WTC11 (cell line): Measurements from ENCODE around the gene NRXN3. TPM values are rescaled to one million over a fixed set of nuclear protein-coding genes. Genes with fewer than 3 reads are reported as not detected.

Source experiments
- ATAC-seq: fragments of 200-7000 bp; cut with Tn5 transposase; 2 replicates; pipeline ENCODE4 v1.10.0; 2021; ENCODE audit warnings: mild to moderate bottlenecking, moderate library complexity
- CTCF ChIA-PET: fragments of 300-600 bp; sonication (Branson Sonifier 250); formaldehyde crosslinking; loops from one replicate; lab custom pipeline; 2021; ENCODE audit warnings: antibody characterized with exemption; lab: Charles Lee
- POLR2A ChIA-PET: fragments of 350-600 bp; sonication (Branson Sonifier 250); formaldehyde crosslinking; loops from one replicate; lab custom pipeline; 2021; ENCODE audit warnings: antibody characterized with exemption; lab: Charles Lee
- DNase-seq: peaks from one replicate; pipeline ENCODE4 v3.0.0; 2021; ENCODE audit warnings: low spot score
- H3K27ac Mint-ChIP-seq: 2 replicates; pipeline ENCODE4 v1.8.0; 2021; ENCODE audit warnings: mixed read lengths
- H3K27me3 Mint-ChIP-seq: 2 replicates; pipeline ENCODE4 v1.8.0; 2021; ENCODE audit warnings: low read depth, mild to moderate bottlenecking, moderate library complexity, mixed read lengths
- H3K36me3 Mint-ChIP-seq: 2 replicates; pipeline ENCODE4 v1.8.0; 2021; ENCODE audit warnings: mixed read lengths
- H3K4me1 Mint-ChIP-seq: 2 replicates; pipeline ENCODE4 v1.8.0; 2022; ENCODE audit warnings: mixed read lengths
- H3K4me3 Mint-ChIP-seq: 2 replicates; pipeline ENCODE4 v1.8.0; 2021; ENCODE audit warnings: mild to moderate bottlenecking, moderate library complexity, mixed read lengths
- H3K9me3 Mint-ChIP-seq: 2 replicates; pipeline ENCODE4 v1.8.0; 2021; ENCODE audit warnings: mixed read lengths
- AR ChIP-seq: fragments of 250-450 bp; sonication (Bioruptor Pico); IDR thresholded peaks from 2 replicates; pipeline ENCODE4 v1.9.0; 2021; ENCODE audit warnings: mild to moderate bottlenecking
- ATF1 ChIP-seq: sonication (generic); formaldehyde crosslinking; IDR thresholded peaks from 2 replicates; pipeline ENCODE4 v1.8.1; 2023; ENCODE audit warnings: mild to moderate bottlenecking, moderate library complexity, missing genetic modification reagents
- CREB1 ChIP-seq: sonication (generic); formaldehyde crosslinking; IDR thresholded peaks from 2 replicates; pipeline ENCODE4 v1.8.0; 2023; ENCODE audit warnings: mild to moderate bottlenecking, missing genetic modification reagents
- ELF4 ChIP-seq: sonication (generic); formaldehyde crosslinking; IDR thresholded peaks from 2 replicates; pipeline ENCODE4 v1.8.1; 2022; ENCODE audit warnings: low read depth, mild to moderate bottlenecking, moderate library complexity, missing genetic modification reagents
- ERG ChIP-seq: fragments of 250-450 bp; sonication (Bioruptor Pico); IDR thresholded peaks from 2 replicates; pipeline ENCODE4 v1.8.0; 2021; ENCODE audit warnings: mild to moderate bottlenecking
- FOXK1 ChIP-seq: sonication (generic); formaldehyde crosslinking; IDR thresholded peaks from 2 replicates; pipeline ENCODE4 v1.8.0; 2022; ENCODE audit warnings: mild to moderate bottlenecking, moderate library complexity, missing genetic modification reagents
- GABPB1 ChIP-seq: sonication (generic); formaldehyde crosslinking; IDR thresholded peaks from 2 replicates; pipeline ENCODE4 v1.8.1; 2023; ENCODE audit warnings: mild to moderate bottlenecking, missing genetic modification reagents
- JAZF1 ChIP-seq: fragments of 250-450 bp; sonication (Bioruptor Pico); IDR thresholded peaks from 2 replicates; pipeline ENCODE4 v1.9.0; 2021; ENCODE audit warnings: moderate library complexity, mild to moderate bottlenecking, inconsistent platforms
- OVOL2 ChIP-seq: fragments of 250-450 bp; sonication (Bioruptor Pico); IDR thresholded peaks from 2 replicates; pipeline ENCODE4 v1.9.0; 2021; ENCODE audit warnings: mild to moderate bottlenecking, borderline replicate concordance
- TEAD4 ChIP-seq: sonication (generic); formaldehyde crosslinking; IDR thresholded peaks from 2 replicates; pipeline ENCODE4 v1.8.0; 2022; ENCODE audit warnings: mild to moderate bottlenecking, missing genetic modification reagents
- ZNF138 ChIP-seq: sonication (generic); formaldehyde crosslinking; conservative IDR thresholded peaks from 2 replicates; pipeline ENCODE4 v1.8.1; 2022; ENCODE audit warnings: mild to moderate bottlenecking, moderate library complexity, missing genetic modification reagents
- ZNF263 ChIP-seq: sonication (generic); formaldehyde crosslinking; IDR thresholded peaks from 2 replicates; pipeline ENCODE4 v1.8.1; 2022; ENCODE audit warnings: low read depth, mild to moderate bottlenecking, moderate library complexity, missing genetic modification reagents
- ZNF317 ChIP-seq: sonication (generic); formaldehyde crosslinking; IDR thresholded peaks from 2 replicates; pipeline ENCODE4 v1.8.1; 2023; ENCODE audit warnings: low read depth, mild to moderate bottlenecking, moderate library complexity, missing genetic modification reagents, borderline replicate concordance
- ZNF396 ChIP-seq: fragments of 250-450 bp; sonication (Bioruptor Pico); IDR thresholded peaks from 2 replicates; pipeline ENCODE4 v1.8.0; 2021; ENCODE audit warnings: mild to moderate bottlenecking, moderate library complexity, borderline replicate concordance
- ZNF423 ChIP-seq: fragments of 250-450 bp; sonication (Bioruptor Pico); IDR thresholded peaks from 2 replicates; pipeline ENCODE4 v2.1.2; 2022; ENCODE audit warnings: mild to moderate bottlenecking, moderate library complexity
- total RNA-seq: library from RNA; stranded (reverse); gene quantifications from 3 replicates; pipeline ENCODE4 v1.2.3, GENCODE V29; 2021
- TF ChIP-seq, protein P1 (sequence below): sonication (generic); formaldehyde crosslinking; IDR thresholded peaks from 2 replicates; pipeline ENCODE4 v1.8.0; 2022; ENCODE audit warnings: mild to moderate bottlenecking, missing genetic modification reagents
- TF ChIP-seq, protein P2 (sequence below): fragments of 250-450 bp; sonication (Bioruptor Pico); IDR thresholded peaks from 2 replicates; pipeline ENCODE4 v2.1.2; 2022; ENCODE audit warnings: mild to moderate bottlenecking, moderate library complexity
- TF ChIP-seq, protein P3 (sequence below): fragments of 250-450 bp; sonication (Bioruptor Pico); conservative IDR thresholded peaks from 2 replicates; pipeline ENCODE4 v1.9.0; 2021; ENCODE audit warnings: mild to moderate bottlenecking
- TF ChIP-seq, protein P4 (sequence below): sonication (generic); formaldehyde crosslinking; IDR thresholded peaks from 2 replicates; pipeline ENCODE4 v1.8.1; 2023; ENCODE audit warnings: mild to moderate bottlenecking, missing genetic modification reagents

NRXN3 gene
- total RNA-seq, 1 experiment from 2014 or later, result 3.0 TPM

DNA sequence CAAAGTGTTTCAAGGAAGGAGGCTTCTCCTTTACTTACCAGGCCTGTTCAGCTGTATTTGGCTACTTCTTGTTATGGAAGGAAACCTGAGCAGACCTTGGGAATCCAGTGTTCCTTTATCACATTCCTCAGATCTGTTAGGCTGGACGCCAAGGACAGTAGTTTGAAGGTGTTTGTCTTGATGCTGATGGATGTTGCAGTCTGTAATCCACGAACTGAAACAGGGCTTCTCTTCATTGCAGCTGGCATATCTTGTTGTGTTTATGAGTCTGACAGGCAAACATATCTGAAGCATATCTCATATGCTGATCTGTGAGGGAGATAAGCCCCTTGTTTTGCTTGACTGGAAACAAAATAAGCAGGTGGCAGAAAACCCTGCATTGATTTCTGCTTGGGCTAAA is 904.3 kb downstream of the NRXN3 start:
- TF ChIP-seq, protein P1, sequence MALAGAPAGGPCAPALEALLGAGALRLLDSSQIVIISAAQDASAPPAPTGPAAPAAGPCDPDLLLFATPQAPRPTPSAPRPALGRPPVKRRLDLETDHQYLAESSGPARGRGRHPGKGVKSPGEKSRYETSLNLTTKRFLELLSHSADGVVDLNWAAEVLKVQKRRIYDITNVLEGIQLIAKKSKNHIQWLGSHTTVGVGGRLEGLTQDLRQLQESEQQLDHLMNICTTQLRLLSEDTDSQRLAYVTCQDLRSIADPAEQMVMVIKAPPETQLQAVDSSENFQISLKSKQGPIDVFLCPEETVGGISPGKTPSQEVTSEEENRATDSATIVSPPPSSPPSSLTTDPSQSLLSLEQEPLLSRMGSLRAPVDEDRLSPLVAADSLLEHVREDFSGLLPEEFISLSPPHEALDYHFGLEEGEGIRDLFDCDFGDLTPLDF, result no peak
- TF ChIP-seq, all 79 proteins: peak for 0
- no peak overlapping the region for H3K4me3 Mint-ChIP-seq
- H3K36me3 Mint-ChIP-seq, result peaks cover 3% of the 10 kb centered on the region; the same call in 1 of the 2 replicates
- H3K4me1 Mint-ChIP-seq, result no peaks in the 10 kb centered on the region
- H3K27me3 Mint-ChIP-seq, result no peaks in the 10 kb centered on the region
- peaks cover 7% of the 10 kb centered on the region for H3K9me3 Mint-ChIP-seq
- no peak for DNase-seq
- ChIA-PET CTCF (no interaction called here), POLR2A (no interaction called here)
- no peak for ATAC-seq
- H3K27ac Mint-ChIP-seq, result no peak overlapping the region

DNA sequence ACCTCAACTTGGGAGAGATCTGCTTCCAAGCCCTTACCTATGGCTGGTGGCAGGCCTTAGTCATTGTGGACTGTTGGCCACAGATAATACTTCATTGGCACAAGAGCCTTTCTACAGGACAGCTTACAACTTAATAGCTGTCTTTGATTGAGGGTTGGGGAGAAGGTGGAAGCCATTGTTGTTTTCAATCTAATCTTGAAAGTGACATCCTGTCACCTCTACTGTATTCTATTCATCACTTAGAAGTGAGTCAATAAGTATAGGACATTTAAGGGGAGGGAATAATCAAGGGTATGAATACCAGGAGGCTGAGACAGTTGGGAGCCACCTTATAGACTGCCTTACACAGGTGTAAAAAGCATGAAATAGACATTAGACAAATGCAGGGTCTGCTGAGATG is 906.3 kb downstream of the NRXN3 start:
- ChIA-PET POLR2A (no interaction called here), CTCF (no interaction called here)
- 0 out of 2 replicates have a peak, but pooled peaks cover 5% of the 10 kb centered on the region for H3K27me3 Mint-ChIP-seq
- ATAC-seq, result no peak
- TF ChIP-seq ZNF317 (CRISPR knock-in tag), result no peak
- no peak for TF ChIP-seq AR (CRISPR knock-in tag)
- TF ChIP-seq ELF4, result no peak
- TF ChIP-seq, protein P2, sequence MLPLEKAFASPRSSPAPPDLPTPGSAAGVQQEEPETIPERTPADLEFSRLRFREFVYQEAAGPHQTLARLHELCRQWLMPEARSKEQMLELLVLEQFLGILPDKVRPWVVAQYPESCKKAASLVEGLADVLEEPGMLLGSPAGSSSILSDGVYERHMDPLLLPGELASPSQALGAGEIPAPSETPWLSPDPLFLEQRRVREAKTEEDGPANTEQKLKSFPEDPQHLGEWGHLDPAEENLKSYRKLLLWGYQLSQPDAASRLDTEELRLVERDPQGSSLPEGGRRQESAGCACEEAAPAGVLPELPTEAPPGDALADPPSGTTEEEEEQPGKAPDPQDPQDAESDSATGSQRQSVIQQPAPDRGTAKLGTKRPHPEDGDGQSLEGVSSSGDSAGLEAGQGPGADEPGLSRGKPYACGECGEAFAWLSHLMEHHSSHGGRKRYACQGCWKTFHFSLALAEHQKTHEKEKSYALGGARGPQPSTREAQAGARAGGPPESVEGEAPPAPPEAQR (CRISPR knock-in tag), result no peak
- TF ChIP-seq ATF1, result no peak
- no peak for TF ChIP-seq ZNF396 (CRISPR knock-in tag)
- no peak for TF ChIP-seq ERG (CRISPR knock-in tag)
- TF ChIP-seq, protein P3, sequence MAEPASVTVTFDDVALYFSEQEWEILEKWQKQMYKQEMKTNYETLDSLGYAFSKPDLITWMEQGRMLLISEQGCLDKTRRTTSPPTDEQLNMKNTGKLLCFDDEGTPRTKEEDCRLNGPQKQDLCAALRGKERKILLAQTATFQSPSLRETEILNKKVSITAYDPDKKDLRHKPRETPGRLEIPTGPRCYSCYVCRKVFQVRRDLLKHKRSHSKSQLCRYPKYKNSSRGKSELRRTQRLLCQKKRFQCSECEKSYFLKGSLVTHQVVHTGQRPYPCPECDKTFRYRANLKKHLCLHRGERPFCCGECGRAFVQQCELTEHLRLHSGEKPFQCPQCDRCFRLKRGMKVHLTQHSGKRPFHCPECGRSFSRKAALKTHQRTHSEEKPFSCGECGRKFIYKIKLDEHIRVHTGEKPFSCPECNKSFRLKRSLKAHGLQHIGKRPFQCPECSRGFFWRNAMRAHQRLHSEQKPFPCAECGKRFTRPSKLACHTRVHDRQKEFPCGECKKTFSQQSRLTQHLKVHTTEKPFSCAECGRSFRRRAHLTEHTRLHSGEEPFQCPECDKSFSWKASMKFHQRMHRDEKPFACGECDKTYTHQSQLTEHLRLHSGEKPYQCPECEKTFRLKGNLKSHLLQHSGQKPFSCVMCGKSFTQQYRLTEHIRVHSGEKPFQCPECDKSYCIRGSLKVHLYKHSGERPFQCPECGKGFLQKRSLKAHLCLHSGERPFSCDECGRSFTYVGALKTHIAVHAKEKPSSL (CRISPR knock-in tag), result no peak
- TF ChIP-seq, protein P4, sequence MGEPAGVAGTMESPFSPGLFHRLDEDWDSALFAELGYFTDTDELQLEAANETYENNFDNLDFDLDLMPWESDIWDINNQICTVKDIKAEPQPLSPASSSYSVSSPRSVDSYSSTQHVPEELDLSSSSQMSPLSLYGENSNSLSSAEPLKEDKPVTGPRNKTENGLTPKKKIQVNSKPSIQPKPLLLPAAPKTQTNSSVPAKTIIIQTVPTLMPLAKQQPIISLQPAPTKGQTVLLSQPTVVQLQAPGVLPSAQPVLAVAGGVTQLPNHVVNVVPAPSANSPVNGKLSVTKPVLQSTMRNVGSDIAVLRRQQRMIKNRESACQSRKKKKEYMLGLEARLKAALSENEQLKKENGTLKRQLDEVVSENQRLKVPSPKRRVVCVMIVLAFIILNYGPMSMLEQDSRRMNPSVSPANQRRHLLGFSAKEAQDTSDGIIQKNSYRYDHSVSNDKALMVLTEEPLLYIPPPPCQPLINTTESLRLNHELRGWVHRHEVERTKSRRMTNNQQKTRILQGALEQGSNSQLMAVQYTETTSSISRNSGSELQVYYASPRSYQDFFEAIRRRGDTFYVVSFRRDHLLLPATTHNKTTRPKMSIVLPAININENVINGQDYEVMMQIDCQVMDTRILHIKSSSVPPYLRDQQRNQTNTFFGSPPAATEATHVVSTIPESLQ, result no peak
- no peak for TF ChIP-seq GABPB1 (CRISPR knock-in tag)
- TF ChIP-seq ZNF263 (CRISPR knock-in tag), result no peak
- TF ChIP-seq ZNF138 (CRISPR knock-in tag), result no peak
- TF ChIP-seq OVOL2 (CRISPR knock-in tag), result no peak
- TF ChIP-seq, protein P1, result no peak
- TF ChIP-seq CREB1 (CRISPR knock-in tag), result no peak
- TF ChIP-seq JAZF1 (CRISPR knock-in tag), result no peak
- TF ChIP-seq TEAD4 (CRISPR knock-in tag), result no peak
- TF ChIP-seq ZNF423, result no peak
- TF ChIP-seq FOXK1, result no peak
- H3K27ac Mint-ChIP-seq, result no peak overlapping the region
- peaks cover 11% of the 10 kb centered on the region for H3K9me3 Mint-ChIP-seq
- DNase-seq, result no peak
- H3K4me1 Mint-ChIP-seq, result no peaks in the 10 kb centered on the region
- no peak overlapping the region for H3K4me3 Mint-ChIP-seq
- H3K36me3 Mint-ChIP-seq, result peaks cover 6% of the 10 kb centered on the region; the same call in 1 of the 2 replicates
